GM19043 (cell line): Measurements from ENCODE around the gene STAC.

Source experiments
- ATAC-seq: cut with Tn5 transposase; IDR thresholded peaks from one replicate; pipeline ENCODE4 v1.9.1; 2021; ENCODE audit warnings: low read depth; ENCODE audit not compliant: unreplicated experiment

Gene STAC, protein sequence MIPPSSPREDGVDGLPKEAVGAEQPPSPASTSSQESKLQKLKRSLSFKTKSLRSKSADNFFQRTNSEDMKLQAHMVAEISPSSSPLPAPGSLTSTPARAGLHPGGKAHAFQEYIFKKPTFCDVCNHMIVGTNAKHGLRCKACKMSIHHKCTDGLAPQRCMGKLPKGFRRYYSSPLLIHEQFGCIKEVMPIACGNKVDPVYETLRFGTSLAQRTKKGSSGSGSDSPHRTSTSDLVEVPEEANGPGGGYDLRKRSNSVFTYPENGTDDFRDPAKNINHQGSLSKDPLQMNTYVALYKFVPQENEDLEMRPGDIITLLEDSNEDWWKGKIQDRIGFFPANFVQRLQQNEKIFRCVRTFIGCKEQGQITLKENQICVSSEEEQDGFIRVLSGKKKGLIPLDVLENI

GRCh38 chr3:36380221-36381031 is at the start of gene STAC:
TSS of gene STAC (plus strand) at chr3:36380504. CDS start at chr3:36380644, 140 bp downstream.
- no peak for ATAC-seq

DNA sequence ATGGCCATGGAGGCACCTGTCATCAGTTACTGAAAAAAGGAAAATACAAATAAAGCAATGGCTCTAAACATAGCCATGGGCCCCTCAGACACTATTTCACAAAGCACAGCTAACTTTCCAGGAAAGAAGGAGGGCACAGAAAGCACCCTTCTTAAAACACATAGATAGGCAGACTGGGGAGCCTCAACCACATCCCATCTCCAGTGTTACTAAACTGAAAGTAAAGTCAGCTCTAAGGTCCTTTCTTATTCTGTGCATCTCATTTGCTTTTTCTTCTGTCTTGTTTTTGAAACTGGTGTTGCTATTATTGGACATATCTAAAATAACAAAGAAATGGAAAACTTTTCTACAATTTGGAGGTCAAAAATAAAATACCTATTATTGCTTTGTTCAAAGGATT is 48.2 kb upstream of the STAC start:
- ATAC-seq: no peak

DNA sequence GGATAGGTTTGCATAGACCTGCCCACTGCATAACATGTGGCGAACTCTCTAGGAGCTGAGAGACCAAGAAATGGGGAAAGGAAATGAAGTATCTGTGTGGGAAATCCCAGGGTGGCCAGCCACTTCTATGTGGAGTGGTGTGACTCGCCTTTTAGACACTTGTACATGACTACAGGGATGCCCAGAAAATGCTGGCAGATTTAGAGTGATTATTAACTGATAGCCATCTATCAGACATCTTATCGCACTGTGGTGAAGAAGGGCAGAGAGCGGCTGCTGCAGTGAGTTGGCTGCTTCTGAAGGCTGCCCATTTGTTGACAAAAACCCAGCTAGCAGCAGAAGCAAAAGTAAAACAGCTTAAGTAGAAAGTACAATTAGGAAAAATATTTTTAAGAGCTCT is 18.1 kb upstream of the STAC start:
- no peak for ATAC-seq

DNA sequence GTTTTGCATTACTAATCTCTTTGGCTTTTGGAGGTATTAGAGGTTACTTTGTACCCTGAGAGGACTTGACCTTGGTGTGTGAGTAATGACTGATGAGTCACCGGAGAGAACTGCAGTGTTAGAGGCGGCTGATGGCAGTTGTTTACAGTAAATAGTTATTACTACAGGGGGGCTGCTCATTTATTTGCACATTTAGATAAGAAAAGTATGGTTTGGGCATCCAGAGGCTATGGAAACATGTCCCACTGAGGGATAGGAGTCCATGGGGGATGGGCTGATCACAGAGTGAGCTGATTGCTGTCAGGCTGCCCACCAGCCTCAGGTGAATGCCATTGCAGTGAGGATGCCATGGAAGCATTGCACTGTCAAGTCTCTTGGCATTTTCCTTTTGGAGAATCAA is 17.3 kb upstream of the STAC start:
- ATAC-seq: no peak

- ATAC-seq: no peak
Observed at GRCh38 chr3:36364260-36364659, 16.0 kb upstream of the STAC start.

GRCh38 chr3:36365829-36366228 is 14.5 kb upstream of the STAC start:
- no peak for ATAC-seq

DNA sequence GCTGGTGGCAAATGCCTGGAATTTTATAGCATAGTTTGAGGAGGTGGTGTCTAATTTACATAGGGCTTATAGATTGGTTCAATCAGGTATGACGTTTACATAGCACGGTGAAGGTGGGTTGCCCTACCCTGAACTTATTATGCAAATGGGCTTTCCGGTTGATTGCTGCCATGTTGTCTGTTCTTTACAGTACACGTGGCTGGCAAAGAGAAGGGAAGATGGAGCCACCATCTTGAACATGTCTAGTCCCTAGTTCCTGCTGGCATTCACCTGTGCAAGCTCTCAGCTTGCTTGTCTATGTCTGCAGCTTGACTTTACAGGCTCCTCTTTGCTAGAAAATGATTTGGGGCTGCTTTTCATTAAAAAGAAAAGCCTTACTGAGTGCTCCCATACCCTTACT is 14.0 kb upstream of the STAC start:
- no peak for ATAC-seq

GRCh38 chr3:36367912-36368573 is 12.3 kb upstream of the STAC start:
- no peak for ATAC-seq

DNA sequence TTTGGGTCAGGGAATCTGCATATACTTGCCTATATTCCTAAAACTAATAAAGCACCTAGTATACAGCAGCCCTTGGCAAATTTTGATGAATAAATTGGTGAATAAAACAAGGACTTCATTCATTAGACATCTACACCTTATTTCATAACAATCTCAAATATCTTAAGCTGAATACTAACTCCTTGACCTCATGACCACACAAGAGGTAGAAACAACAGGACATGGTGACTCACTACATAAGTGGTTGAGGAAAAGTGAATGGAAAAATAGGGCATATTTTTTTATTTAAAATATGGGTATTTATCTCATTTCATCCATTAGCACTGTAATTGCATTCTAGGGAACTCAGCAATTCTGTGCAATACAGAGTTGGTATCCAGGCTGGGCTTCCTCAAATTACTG is 7.8 kb upstream of the STAC start:
- no peak for ATAC-seq

DNA sequence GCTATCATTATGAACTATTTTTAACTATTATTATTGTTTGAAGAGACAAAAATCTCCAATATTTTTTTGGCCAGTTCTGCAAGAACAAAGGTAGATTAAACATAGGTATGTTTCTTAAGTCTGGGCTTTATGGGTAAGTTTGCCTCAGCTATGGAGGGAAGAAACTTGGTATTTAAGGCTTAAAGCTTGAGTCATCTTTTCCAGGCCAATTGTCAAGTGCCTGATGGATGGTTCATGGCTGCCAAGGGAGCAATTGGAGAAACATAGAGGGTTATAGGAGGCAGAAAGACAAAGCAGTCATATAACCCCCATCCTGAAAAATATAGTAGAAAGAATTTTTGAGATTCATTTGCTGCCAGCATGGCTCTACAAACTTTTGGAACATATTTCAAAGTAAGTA is 7.2 kb upstream of the STAC start:
- ATAC-seq: no peak

DNA sequence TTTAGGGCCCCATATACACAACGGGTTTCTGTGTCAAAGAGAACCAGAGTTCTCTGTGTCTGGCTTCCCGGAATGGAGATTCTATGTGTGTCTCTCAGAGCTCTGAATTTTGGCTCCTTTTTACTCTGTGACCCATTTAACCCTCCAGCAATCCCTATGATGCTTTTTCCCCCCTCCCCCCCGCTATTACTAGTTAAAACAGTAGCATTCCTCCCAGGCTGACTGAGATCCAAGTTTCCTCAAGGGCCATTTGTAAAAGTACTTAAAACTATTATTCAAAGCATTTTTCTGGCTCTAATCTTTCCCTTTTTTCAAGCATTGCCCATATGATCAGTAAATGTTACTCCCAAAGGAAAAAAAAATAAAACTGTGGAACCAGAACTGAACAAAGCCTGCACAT is 6.6 kb upstream of the STAC start:
- ATAC-seq: no peak

DNA sequence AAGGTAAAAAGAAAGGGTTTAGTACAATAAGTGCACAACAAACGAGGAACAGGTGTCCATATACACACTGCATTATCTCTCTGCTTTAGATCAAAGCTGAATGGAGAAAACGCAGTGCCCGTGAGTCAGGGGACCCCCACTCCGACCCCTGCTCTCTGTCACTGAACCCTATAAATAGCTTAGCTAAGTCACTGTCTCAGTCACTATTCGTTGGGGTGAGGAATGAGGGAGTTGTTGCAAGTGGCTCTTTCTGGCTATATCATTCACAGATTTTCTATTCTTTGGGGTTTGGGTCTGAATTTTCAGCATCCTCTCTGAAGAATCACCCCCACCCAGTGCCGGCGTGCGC is 458 bp upstream of the STAC start:
- ATAC-seq: no peak

DNA sequence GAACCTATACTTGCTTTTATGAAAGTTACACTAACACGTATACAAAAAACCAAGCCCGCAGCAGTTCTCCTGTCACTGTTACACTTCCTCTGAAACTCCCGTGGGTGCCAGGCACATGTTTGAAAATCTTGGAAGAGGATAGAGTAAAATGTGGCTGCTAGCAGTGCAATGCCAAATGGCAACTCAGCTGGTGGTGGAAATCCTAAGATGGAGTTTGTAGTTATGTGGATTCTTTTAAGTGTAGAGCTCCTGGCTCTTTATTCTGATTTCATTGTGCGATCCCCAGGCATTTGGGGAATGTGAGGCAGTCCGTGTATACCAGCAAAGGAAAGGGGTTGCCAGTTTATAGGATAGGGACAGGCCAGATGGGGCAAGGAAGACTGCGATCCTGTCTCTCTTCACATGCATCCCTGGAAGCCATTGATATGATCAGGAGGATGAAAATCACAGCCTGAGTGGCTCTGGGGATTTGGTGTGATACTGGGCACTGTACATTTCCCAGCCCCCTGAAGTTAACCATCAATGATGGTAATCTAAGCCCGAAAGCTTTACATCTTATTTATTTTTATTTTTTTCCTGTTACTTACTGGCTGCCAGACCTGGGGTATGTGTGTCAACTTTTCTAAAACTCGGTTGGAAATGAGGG is 1.1 kb downstream of the STAC start:
- no peak for ATAC-seq

DNA sequence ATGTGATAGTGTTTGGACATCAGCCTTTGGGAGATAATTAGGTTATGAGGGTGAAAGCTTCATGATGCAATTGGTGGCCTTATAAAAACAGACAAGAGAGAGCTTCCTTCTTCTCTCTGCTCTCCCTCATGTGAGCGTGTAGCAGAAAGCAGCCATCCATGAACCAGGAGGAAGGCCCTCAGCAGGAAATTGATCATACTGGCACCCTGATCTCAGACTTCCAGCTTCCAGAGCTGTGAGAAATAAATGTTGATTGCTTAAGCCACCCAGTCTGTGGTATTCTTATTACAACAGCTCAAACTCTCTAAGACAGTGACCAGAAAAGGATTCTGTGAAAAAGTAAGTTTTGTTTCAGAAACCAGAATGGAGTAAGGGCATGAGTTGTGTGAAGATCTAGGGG is 13.3 kb downstream of the STAC start:
- no peak for ATAC-seq

GRCh38 chr3:36394176-36394575 is 13.9 kb downstream of the STAC start:
- ATAC-seq: no peak

- ATAC-seq: no peak
Observed at GRCh38 chr3:36397841-36398240, 17.5 kb downstream of the STAC start.

- no peak for ATAC-seq
Observed at GRCh38 chr3:36399933-36400332, 19.6 kb downstream of the STAC start.

DNA sequence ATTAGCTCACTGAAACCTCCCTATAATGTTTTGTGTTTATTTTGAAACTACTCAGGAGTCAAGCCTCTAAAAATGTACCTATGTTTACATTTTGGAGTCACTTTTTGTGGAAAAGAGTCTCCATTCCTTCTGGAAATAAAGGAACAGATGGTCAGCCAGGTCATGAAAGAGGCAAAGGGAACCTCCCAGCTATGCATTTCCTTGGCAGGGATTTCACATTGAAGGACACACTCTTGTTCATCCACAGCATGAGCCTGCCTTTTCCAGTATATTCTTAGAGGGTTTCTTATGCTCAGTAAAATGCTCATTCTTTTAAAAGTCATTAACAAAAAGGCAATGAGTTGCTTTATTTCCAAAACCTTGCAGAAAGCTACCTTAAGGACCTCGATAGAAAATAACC is 20.8 kb downstream of the STAC start:
- no peak for ATAC-seq

DNA sequence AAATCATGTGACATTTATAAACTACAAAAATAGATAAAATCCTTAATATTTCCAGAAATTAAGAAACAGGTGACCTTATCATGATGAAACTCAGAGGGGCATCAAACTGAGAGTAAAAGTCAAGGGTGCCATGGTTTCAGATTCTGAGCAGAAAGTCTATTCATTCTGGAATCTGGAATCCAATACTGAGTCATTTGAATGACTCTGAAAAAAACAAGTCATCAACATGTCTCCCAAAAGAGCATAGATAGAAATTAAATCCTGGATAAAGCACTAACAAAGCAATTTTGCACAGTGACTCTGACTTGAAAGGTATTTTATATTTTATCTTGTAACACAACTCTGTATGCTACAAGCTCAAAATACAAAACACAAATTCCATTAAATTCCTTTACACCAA is 23.4 kb downstream of the STAC start:
- ATAC-seq: no peak

- ATAC-seq: no peak
Observed at GRCh38 chr3:36405190-36405589, 24.9 kb downstream of the STAC start.

DNA sequence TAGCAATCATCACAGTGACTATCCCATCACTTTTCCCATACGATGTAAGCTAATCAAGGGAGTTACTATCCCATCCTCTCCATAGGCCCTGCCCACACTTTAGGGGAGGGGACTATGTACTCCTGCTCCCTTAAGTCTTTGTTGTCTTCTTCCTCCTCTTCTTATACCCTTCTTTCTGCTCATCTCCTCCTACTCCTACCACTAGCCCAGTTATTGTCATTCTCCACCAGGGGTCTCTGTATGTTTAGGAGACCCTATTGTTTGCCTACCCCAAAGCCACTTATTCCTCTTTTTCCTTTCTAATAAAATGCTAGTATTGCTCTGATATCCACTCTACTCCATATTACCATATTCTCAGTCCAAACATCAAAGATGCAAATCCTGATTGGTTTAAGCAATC is 27.8 kb downstream of the STAC start:
- no peak for ATAC-seq
